ENCODE measurements around the gene CISTR. TPM values are rescaled to one million over a fixed set of nuclear protein-coding genes. Genes with fewer than 3 reads are reported as not detected.
"Not testable (repeated sequence)": the region's sequence is repeated elsewhere in the genome, so short reads cannot be mapped to it uniquely, and the experiment has no call there.

The CISTR gene
- total and polyA plus RNA-seq, 2 donors (not counting 1 experiment from before 2014, with no cell fraction given) = not detected

DNA sequence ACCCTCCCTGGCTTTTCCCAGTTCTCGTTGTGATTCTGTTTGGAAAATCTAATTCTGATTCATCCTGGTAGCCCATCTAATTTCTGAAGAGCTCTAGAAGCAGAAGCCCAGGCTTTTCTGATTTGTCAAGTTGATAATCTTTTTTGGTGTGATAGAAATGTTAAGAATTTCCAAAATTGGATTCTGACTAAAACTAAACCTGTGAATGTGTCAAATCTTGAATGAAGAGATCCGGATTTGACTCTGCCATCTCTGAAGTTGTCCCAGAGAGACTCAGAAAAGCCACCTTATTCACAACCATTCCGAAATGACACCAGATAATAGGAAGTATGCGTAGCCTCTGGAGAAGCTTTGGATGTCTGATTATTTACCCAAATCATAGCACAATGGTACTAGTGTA, 12.8 kb upstream of the CISTR start:
- Histone ChIP-seq H3K9ac (ENCODE audit: low read length) (no peak overlapping the region), H3K4me3 (ENCODE audit: control extremely low read depth in 1 of 5, extremely low read depth in 1 of 5, insufficient read depth in 1 of 5, low read depth in 2 of 5, low read length in 4 of 5) (no peak overlapping the region), H3K27me3 (replicated peaks in 1 of 4; ENCODE audit: control extremely low read depth in 1 of 4, control insufficient read depth in 3 of 4, insufficient read depth in 4 of 4, low read length in 3 of 4) (peaks cover 0 to 50% (median 29%) of the 10 kb centered on the region in 4 experiments), H3K4me1 (ENCODE audit: control insufficient read depth in 2 of 2, insufficient read depth in 2 of 2, low read length in 2 of 2) (no peaks in the 10 kb centered on the region), H3K4me2 (replicated peaks; ENCODE audit: low read depth, low read length, poor library complexity, severe bottlenecking) (no peak overlapping the region), H3K79me2 (ENCODE audit: control insufficient read depth, insufficient read depth, low read length) (no peaks in the 10 kb centered on the region), H3K27ac (ENCODE audit: low read length in 2 of 2) (no peak overlapping the region), H4K20me1 (ENCODE audit: control insufficient read depth, insufficient read depth, low read length, poor library complexity, severe bottlenecking) (no peaks in the 10 kb centered on the region), H3K36me3 (replicated peaks in 1 of 2; ENCODE audit: control extremely low read depth in 1 of 2, control insufficient read depth in 1 of 2, extremely low read depth in 1 of 2, insufficient read depth in 2 of 2, low read length in 1 of 2) (no peaks in the 10 kb centered on the region), H2AFZ (ENCODE audit: insufficient read depth, low read depth, low read length, poor library complexity, severe bottlenecking) (no peak overlapping the region), H3K9me3 (ENCODE audit: control extremely low read depth in 1 of 3, control insufficient read depth in 2 of 3, insufficient read depth in 1 of 3, low read length in 2 of 3) (no peaks in the 10 kb centered on the region)
- H3K27me3 Mint-ChIP-seq = peaks cover 56% of the 10 kb centered on the region
- H3K27ac Mint-ChIP-seq = no peak overlapping the region
- 80% methylated on average over 2 of the region's 4 CpGs for WGBS (ENCODE audit: insufficient coverage)
- no peak for TF ChIP-seq EZH2 (IDR thresholded peaks at IDR 0.05; ENCODE audit: borderline replicate concordance, insufficient read depth, low read depth, low read length, poor library complexity, severe bottlenecking)
- TF ChIP-seq, protein P1, sequence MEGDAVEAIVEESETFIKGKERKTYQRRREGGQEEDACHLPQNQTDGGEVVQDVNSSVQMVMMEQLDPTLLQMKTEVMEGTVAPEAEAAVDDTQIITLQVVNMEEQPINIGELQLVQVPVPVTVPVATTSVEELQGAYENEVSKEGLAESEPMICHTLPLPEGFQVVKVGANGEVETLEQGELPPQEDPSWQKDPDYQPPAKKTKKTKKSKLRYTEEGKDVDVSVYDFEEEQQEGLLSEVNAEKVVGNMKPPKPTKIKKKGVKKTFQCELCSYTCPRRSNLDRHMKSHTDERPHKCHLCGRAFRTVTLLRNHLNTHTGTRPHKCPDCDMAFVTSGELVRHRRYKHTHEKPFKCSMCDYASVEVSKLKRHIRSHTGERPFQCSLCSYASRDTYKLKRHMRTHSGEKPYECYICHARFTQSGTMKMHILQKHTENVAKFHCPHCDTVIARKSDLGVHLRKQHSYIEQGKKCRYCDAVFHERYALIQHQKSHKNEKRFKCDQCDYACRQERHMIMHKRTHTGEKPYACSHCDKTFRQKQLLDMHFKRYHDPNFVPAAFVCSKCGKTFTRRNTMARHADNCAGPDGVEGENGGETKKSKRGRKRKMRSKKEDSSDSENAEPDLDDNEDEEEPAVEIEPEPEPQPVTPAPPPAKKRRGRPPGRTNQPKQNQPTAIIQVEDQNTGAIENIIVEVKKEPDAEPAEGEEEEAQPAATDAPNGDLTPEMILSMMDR (IDR thresholded peaks at IDR 0.05) = no peak
- no peaks in the 10 kb centered on the region for H3K4me1 Mint-ChIP-seq
- no peaks in the 10 kb centered on the region for H3K9me3 Mint-ChIP-seq (ENCODE audit: insufficient read depth)
- CTCF ChIA-PET = interaction anchor here (0.8 to 3.1 kb wide), 4 partner anchors 8 to 444 kb away, joined by 3 to 18 read pairs (median 4); no protein-coding TSS in a partner anchor
- intact Hi-C loops (cut with micrococcal nuclease) = no loop called here
- no peak overlapping the region for H3K4me3 Mint-ChIP-seq
- POLR2A ChIA-PET = no interaction called here
- ATAC-seq (ENCODE audit: low read depth) (no peak), DNase-seq (no peak)

DNA sequence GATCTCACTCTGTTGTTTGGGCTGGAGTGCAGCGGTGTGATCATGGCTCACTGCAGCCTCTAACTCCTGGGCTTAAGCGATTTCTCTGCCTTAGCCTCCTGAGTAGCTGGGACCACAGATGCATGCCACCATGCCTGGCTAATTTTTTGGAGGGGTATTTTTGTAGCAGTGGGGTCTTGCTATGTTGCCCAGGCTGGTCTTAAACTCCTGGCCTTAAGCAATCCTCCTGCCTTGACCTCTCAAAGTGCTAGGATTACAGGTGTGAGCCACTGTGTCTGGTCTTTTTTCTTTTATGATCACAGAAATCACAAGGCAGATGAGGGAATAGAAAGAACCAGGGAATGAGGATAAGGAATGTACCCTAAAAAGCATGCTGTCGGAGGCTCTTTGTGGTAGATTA, 11.0 kb upstream of the CISTR start:
- H3K9me3 Mint-ChIP-seq (ENCODE audit: insufficient read depth); DNase-seq; H3K4me1 ChIP-seq (ENCODE audit: control insufficient read depth in 2 of 2, insufficient read depth in 2 of 2, low read length in 2 of 2); H3K36me3 ChIP-seq (replicated peaks in 1 of 2; ENCODE audit: control extremely low read depth in 1 of 2, control insufficient read depth in 1 of 2, extremely low read depth in 1 of 2, insufficient read depth in 2 of 2, low read length in 1 of 2); H3K27ac ChIP-seq (ENCODE audit: low read length in 2 of 2); H3K9me3 ChIP-seq (ENCODE audit: control extremely low read depth in 1 of 3, control insufficient read depth in 2 of 3, insufficient read depth in 1 of 3, low read length in 2 of 3); H3K4me3 Mint-ChIP-seq; H4K20me1 ChIP-seq (ENCODE audit: control insufficient read depth, insufficient read depth, low read length, poor library complexity, severe bottlenecking); H3K4me3 ChIP-seq (ENCODE audit: control extremely low read depth in 1 of 5, extremely low read depth in 1 of 5, insufficient read depth in 1 of 5, low read depth in 2 of 5, low read length in 4 of 5); ATAC-seq (ENCODE audit: low read depth); intact Hi-C loops (cut with micrococcal nuclease); H2AFZ ChIP-seq (ENCODE audit: insufficient read depth, low read depth, low read length, poor library complexity, severe bottlenecking); H3K4me2 ChIP-seq (replicated peaks; ENCODE audit: low read depth, low read length, poor library complexity, severe bottlenecking); H3K9ac ChIP-seq (ENCODE audit: low read length); H3K79me2 ChIP-seq (ENCODE audit: control insufficient read depth, insufficient read depth, low read length); POLR2A ChIA-PET; H3K27ac Mint-ChIP-seq: not testable (repeated sequence)
- 80% methylated on average over 1 of the region's 3 CpGs for WGBS (ENCODE audit: insufficient coverage)
- Mint-ChIP-seq H3K4me1 (peaks cover 11% of the 10 kb centered on the region), H3K27me3 (peaks cover 68% of the 10 kb centered on the region)
- CTCF ChIA-PET = interaction anchor here (3.1 kb wide), 1 partner anchor 17 kb away, joined by 18 read pairs; no protein-coding TSS in a partner anchor
- peaks cover 0 to 63% (median 32%) of the 10 kb centered on the region in 4 experiments for H3K27me3 ChIP-seq (replicated peaks in 1 of 4; ENCODE audit: control extremely low read depth in 1 of 4, control insufficient read depth in 3 of 4, insufficient read depth in 4 of 4, low read length in 3 of 4)

Data from B cell (primary cell).